Measurements from ENCODE around the gene FBXW11. TPM values are rescaled to one million over a fixed set of nuclear protein-coding genes. Genes with fewer than 3 reads are reported as not detected.

Gene FBXW11
- total and polyA plus RNA-seq, 2 of the 13 experiments (the other 11 are each of a cell fraction or from before 2014, with no cell fraction given) = 31.7 to 53.6 TPM

DNA sequence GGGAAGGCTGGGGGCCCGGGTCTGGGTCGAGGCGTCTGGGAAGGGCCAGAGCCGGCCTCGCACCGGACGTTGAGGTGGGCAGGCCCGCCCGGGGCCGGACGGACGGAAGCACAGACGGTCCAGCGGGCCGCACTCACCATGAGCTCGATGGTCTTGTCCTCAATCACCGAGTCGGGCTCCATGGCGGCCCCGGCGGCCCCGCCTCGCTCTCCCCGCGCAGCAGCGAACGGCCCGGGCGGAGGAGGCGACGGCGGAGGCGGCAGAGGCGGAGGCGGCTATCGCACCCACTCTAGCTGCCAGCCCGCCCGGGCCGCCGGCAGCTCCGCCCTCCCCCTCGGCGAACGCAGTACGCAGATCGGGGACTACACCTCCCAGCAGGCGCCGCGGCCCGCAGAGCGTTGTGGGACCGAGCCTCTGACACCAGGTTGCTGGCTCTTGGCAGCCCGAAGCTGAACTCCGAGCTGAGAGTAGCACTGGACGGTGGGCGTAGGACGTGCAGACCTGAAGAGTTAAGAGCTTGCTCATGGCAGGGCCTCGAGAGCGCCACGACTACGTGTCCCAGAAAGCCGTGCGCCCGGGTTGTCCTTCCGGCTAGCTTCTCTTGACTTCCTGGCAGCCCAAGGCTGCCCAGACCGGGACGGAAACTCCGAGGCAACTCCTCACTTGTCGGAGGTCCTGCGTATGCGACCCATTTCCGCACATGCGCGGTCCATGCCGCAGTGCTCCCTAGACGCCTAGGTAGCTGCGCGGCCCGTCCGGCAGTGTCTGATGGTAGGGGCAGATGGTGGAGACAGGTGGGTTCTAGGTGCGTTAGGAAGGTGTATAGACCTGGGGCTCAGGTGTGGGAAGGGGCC lies at the start of gene FBXW11 (continued):
- TF ChIP-seq HOXA5 (CRISPR knock-in tag; IDR thresholded peaks at IDR 0.05) (no peak; the same call in 1 of the 2 replicates), MAZ (IDR thresholded peaks at IDR 0.05; ENCODE audit: borderline replicate concordance, low read depth, low read length) (no peak), MAZ (CRISPR knock-in tag; IDR thresholded peaks at IDR 0.05; ENCODE audit: low read depth) (no peak; the same call in none of the 2 replicates), MIER3 (CRISPR knock-in tag; IDR thresholded peaks at IDR 0.05; ENCODE audit: borderline replicate concordance) (peak; percentile 70; the same call in 1 of the 2 replicates), ZNF543 (CRISPR knock-in tag; IDR thresholded peaks at IDR 0.05) (peak; percentile 22; the same call in 1 of the 2 replicates), IRF9 (CRISPR knock-in tag; IDR thresholded peaks at IDR 0.05; ENCODE audit: borderline replicate concordance) (peak; percentile 17; the same call in 1 of the 2 replicates), ZNF713 (CRISPR knock-in tag; IDR thresholded peaks at IDR 0.05) (no peak), ZNF44 (CRISPR knock-in tag; IDR thresholded peaks at IDR 0.05) (no peak), ZMYM2 (CRISPR knock-in tag; IDR thresholded peaks at IDR 0.05) (peak; percentile 7; the same call in 1 of the 2 replicates), ZNF607 (CRISPR knock-in tag; IDR thresholded peaks at IDR 0.05; ENCODE audit: borderline replicate concordance) (peak; percentile 89), ZNF703 (CRISPR knock-in tag; IDR thresholded peaks at IDR 0.05; ENCODE audit: borderline replicate concordance) (no peak), NFRKB (IDR thresholded peaks at IDR 0.05) (no peak), MLXIP (CRISPR knock-in tag; IDR thresholded peaks at IDR 0.05; ENCODE audit: borderline replicate concordance) (no peak), TRAFD1 (CRISPR knock-in tag; IDR thresholded peaks at IDR 0.05; ENCODE audit: borderline replicate concordance) (0 out of 2 replicates have a peak, but pooled peaks have one; percentile 71), ZNF724P (CRISPR knock-in tag; IDR thresholded peaks at IDR 0.05; ENCODE audit: borderline replicate concordance) (no peak; the same call in 1 of the 2 replicates), CHD2 (IDR thresholded peaks at IDR 0.05; ENCODE audit: low read depth, low read length) (no peak; the same call in 1 of the 2 replicates), CEBPB (IDR thresholded peaks at IDR 0.05; ENCODE audit: borderline replicate concordance, low read depth, low read length) (no peak), KLF12 (CRISPR knock-in tag; IDR thresholded peaks at IDR 0.05; ENCODE audit: borderline replicate concordance) (no peak), FOXA1 (IDR thresholded peaks at IDR 0.05) (no peak), FOXA1 (CRISPR knock-in tag; IDR thresholded peaks at IDR 0.05) (peak; percentile 11; the same call in 1 of the 2 replicates)
- TF ChIP-seq, protein P1, sequence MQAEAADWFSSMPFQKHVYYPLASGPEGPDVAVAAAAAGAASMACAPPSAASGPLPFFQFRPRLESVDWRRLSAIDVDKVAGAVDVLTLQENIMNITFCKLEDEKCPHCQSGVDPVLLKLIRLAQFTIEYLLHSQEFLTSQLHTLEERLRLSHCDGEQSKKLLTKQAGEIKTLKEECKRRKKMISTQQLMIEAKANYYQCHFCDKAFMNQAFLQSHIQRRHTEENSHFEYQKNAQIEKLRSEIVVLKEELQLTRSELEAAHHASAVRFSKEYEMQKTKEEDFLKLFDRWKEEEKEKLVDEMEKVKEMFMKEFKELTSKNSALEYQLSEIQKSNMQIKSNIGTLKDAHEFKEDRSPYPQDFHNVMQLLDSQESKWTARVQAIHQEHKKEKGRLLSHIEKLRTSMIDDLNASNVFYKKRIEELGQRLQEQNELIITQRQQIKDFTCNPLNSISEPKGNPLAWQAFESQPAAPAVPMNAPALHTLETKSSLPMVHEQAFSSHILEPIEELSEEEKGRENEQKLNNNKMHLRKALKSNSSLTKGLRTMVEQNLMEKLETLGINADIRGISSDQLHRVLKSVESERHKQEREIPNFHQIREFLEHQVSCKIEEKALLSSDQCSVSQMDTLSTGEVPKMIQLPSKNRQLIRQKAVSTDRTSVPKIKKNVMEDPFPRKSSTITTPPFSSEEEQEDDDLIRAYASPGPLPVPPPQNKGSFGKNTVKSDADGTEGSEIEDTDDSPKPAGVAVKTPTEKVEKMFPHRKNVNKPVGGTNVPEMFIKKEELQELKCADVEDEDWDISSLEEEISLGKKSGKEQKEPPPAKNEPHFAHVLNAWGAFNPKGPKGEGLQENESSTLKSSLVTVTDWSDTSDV (CRISPR knock-in tag; IDR thresholded peaks at IDR 0.05) = peak; percentile 80; the same call in 1 of the 2 replicates

Measured in HepG2 (cell line).